ENCODE data around the gene OS9.
"Not testable (repeated sequence)": the region's sequence is repeated elsewhere in the genome, so short reads cannot be mapped to it uniquely, and the experiment has no call there.

DNA sequence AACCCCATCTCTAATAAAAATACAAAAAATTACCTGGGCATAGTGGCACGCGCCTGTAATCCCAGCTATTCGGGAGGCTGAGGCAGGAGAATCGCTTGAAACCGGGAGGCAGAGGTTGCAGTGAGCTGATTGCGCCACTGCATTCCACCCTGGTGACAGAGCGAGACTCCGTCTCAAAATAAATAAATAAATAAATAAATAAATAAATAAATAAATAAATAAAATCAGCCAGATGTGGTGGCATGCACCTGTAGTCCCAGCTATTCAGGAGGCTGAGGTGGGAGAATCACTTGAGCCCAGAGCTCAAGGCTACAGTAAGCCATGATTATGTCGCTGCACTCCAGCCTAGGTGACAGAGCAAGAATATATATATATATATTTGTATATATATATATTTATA, 16.0 kb upstream of the OS9 start:
- TF ChIP-seq POLR2A, EP300 (IDR thresholded peaks at IDR 0.05): not testable (repeated sequence)
